Activated CD8-positive, alpha-beta memory T cell treated with anti-CD3 and anti-CD28 coated beads, Interleukin-2, amount 50 U/mL, for 48 hours (primary cell): Measurements from ENCODE around the gene BAIAP2.
"Not testable (repeated sequence)": the region's sequence is repeated elsewhere in the genome, so short reads cannot be mapped to it uniquely, and the experiment has no call there.

Experiments
- DNase-seq: peaks from one replicate; pipeline ENCODE4 v3.0.0-alpha.2; 2020

The BAIAP2 gene

GRCh38 chr17:81144423-81144781 lies 109.5 kb downstream of the BAIAP2 start:
- DNase-seq: no peak

DNA sequence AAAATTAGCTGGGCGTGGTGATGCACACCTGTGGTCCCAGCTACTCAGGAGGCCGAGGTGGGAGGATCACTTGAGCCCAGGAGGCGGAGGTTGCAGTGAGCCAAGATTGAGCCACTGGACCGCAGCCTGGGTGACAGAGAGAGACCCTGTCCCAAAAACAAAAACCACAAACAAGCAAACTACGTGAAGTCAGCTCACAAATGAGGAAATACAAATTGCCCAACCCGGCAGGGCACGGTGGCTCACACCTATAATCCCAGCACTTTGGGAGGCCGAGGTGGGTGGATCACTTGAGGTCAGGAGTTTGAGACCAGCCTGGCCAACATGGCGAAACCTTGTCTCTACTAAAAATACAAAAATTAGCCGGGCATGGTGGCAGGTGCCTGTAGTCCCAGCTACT lies 111.3 kb downstream of the BAIAP2 start:
- DNase-seq: not testable (repeated sequence)

DNA sequence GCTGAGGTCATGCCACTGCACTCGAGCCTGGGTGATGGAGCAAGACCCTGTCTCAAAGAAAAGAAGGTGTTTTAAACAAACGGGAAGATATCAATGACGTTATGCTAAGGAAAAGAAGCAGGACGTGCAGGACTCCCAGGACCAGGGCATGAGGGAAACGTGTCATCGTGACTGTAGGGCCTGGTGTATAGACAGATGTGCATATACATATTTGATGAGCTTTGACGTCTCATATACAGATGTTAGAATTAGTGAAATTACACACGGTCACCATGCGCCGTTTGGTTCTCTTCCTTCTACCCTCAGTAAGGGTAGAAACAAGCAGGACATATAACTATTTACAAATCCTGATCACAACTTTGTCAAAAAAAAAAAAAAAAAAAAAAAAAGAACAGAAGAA lies 112.8 kb downstream of the BAIAP2 start:
- DNase-seq: no peak

GRCh38 chr17:81148571-81148970 lies 113.6 kb downstream of the BAIAP2 start:
- DNase-seq: no peak

DNA sequence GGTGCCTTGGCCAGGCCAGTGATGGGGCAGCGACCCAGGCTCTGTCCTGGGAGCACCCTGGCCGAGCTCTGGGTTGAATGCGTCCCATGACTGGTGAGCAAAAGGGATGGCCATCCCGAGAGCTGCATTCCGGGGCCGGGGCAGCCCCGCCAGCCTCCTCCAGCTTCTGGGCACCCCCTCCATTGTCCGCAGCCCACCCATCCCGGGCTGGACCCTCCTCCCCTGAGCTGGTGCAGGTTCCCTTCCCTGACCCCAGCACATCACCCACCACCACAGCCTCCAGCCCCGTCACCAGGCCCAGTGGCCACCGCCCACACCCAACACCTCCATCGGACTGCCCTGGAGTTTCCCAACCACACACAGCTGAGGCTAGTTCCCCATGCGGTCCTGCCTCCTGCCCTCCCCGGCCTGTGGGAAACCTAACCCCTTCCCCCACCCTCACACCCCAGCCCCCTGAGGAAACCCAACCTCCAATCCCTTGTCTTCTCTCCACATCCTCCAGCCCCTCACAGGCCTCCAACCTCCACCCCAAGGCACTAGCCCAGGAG lies 114.1 kb downstream of the BAIAP2 start:
- no peak for DNase-seq

DNA sequence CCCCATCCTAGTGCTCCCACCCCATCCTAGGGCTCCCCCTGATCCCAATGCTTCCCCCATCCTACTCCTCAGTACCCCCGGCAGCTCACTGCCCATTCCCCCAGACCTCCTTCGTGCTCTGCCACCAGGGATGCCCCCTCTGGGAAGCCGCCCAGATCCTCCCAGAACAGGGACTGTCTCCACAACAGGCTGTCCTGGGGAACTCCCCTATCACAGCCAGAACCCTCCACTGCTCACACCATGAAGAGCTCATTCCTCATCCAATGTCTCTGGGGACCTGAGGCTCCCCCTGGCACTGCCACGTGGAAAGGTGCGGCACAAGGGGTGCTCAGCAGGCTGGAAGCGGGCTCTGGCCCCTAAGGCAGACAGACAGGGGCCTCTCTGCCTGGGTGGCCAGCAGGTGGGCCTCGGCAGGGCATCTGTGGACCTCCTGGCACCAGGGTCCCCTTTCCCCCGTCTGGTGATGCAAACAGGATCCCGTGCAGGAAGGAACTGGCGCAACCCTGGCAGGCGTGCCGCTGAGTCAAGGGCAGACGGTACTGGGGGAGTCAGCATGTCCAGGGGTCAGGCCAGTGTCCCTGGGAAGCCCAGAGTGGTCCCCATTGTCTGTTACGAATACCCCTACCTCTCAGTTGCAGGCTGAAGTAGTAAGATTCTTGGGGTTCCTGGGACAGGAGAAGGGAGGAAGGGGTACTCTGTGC lies 115.6 kb downstream of the BAIAP2 start:
- DNase-seq: no peak

DNA sequence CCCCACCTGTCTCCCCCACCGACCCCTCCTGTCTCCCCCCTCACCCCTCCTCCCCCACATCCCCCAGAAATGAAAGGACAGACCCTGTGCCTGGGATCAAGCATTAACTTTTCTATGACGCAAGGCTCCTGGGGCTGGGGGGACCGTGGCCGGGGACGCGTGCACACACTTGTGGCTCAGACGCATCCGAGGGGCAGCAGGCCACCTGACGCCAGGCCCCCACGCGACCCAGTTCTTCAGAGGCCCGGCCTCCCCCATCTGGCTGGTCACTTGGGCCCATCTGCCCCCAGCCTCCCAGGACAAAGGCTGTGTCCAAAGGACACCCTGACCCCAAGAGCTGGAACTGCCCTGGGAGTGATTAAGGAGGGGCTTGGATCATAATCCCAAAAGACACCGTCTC lies 116.3 kb downstream of the BAIAP2 start:
- DNase-seq: no peak

- DNase-seq: no peak
Observed at GRCh38 chr17:81152288-81152828, 117.4 kb downstream of the BAIAP2 start.

- DNase-seq: no peak
Observed at GRCh38 chr17:81153340-81153803, 118.4 kb downstream of the BAIAP2 start.

DNA sequence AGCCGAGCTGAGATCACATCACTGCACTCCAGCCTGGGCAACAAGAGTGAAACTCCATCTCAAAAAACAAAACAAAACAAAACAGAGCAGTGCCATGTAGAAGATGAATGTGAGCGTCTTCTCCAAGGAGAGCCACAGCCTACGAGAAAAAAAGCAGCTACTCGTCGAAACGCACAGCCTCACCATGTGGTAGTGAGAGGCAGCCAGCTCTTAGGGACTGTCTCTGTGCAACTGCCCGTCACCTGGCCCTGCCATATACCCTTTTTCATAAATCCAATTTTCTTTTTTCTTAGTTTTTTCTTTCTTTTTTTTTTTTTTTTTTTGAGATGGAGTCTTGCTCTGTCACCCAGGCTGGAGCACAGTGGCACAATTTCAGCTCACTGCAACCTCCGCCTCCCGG lies 119.1 kb downstream of the BAIAP2 start:
- not testable (repeated sequence) for DNase-seq

- no peak for DNase-seq
Observed at GRCh38 chr17:81154961-81155360, 120.0 kb downstream of the BAIAP2 start.

DNA sequence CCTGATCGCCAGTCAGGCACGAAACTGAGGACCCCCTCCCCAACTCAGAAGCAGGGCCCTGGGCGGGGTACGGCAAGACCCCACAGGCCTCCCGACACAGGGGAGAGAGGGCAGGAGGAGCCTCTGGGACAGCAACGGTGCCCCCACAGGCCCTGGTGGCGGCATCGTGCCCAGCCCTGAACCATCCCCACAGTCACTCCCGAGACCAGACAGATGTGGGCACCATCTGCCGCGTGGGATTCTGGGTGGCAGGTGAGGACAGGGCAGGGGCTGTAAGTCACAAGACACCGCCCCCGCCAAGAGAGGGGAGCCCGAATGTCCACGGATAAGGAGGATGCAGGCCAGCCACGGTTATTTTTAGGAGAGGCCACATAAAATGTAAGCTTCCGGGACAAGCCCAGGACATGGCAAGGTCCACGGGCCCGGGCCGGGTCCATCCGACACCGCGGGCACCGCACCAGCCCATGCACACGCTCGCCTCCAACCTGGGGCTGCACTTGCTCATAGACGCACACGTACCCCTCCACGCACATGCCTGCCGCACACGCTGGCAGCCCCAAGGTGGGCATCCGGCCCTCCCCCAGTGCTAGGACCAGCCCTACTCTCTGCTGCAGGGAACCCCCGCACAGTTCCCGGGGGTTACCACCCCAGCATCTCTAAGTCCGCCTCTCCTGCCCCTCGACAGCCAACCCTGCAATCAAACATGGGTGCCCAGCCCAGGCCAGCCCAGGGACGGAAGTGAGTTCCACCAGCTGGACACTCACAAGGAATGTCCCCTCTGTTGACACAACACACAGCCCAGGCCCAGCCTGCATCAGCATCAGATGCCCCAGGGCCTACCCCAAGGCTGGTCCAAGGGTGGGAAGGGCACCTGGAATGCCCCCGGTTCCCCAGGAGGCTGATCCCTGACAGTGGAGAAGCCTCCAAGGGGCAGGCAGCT lies 122.2 kb downstream of the BAIAP2 start:
- DNase-seq: no peak

DNA sequence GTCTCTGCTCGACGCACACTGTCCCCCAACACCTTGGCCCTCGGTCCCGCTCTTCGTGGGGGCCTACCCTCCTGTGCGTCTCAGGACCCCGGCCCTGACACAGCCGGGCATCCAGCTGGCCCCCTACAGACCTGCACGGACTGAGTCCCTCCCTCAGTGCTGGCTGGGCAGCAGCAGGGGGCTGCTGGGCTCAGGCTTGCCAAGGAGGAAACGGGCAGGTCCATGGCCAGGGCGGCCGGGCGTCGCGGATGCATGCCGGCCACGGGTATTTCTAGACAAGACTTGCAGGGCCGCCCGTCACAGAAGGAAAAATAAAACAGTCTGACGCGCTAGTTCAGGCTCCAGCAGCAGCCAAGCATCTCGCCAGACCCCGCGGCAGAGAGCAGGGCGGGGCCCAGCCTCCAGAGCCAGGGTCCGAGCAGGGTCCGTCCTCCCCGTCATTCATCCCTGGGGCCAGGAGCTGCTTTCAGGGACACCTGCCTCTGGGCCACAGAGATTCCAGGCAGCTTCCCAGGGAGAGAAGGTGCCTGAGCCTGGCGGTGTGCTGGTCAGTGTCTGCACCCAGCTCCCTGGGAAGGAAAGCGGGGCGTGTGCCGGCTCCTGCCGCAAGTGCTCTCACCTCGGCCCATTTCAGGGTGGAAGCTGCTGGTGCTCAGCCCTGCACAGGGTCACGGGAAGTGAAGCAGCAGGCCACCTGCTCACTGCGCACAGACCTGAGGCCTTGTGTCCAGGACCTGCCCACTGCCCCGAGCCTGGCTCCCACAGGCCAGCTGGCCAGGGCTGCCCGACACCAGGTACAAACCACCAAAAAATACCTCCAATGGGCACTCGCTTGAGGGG lies 123.1 kb downstream of the BAIAP2 start:
- no peak for DNase-seq

- DNase-seq: no peak
Observed at GRCh38 chr17:81158688-81159590, 124.0 kb downstream of the BAIAP2 start.

DNA sequence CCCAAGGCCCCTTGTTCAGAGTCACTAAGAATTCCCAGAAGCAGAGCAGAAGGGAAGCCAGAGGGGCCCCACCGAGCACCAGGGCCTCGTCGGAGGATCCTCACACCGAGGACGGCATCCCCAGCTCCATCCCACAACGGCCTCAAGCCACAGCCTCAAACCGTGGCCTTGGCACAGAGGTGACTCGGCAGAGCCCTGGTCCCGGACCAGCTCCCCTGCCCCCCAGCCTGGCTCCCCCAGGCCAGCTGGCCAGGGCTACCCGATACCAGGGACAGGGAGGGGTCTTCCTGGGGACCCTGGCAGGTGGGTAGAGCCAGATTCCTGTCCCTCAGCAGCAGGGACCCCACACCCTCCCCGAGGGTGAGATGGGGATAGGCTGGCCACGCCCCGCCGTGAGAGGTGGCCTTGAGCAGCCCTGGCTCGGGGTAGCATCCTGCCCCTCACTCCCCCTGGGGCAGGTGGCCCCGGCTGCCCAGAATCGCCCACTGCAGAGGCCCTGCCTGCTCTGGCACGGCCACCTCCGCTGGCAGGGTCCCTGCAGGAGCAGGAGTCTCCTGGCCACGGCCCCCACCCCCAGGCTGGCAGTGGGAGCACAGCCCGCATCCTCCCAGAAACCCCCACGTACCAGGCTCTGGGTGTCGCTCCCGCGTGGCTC lies 124.8 kb downstream of the BAIAP2 start:
- DNase-seq: no peak

- DNase-seq: no peak
Observed at GRCh38 chr17:81160306-81160705, 125.4 kb downstream of the BAIAP2 start.

DNA sequence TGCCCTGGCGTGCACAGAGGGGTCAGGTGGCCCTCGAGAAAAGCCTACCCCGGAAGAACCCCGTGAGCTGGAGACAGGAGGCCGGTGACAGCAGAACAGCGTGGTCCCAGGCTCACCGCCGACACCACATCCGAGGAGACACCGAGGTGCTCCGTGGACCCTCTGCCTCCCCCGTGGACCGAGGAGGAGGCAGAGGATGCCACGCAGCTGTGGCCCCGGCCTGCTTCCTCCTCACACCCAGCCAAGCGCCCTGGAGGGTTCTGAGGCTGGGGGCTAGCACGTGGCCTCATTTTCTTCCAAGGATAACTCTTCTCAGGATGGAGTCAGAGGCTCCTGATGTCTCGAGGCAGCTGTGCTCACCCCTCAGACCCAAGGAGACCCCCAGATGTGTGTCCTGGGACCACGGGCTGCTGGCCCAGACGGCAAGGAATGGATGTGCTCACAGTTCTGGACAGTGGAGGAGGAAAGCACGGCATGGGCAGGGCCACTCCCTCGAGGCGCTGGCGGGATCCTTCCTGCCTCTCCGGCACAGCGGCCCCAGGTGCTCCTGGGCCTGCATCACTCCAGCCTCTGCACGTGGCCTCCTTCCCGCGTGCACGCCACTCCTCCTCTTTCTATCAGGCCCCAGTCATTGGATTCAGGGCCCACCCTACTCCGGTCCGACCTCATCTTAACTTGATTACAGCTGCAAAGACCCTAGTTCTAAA lies 125.9 kb downstream of the BAIAP2 start:
- no peak for DNase-seq

- no peak for DNase-seq
Observed at GRCh38 chr17:81161536-81161935, 126.6 kb downstream of the BAIAP2 start.

DNA sequence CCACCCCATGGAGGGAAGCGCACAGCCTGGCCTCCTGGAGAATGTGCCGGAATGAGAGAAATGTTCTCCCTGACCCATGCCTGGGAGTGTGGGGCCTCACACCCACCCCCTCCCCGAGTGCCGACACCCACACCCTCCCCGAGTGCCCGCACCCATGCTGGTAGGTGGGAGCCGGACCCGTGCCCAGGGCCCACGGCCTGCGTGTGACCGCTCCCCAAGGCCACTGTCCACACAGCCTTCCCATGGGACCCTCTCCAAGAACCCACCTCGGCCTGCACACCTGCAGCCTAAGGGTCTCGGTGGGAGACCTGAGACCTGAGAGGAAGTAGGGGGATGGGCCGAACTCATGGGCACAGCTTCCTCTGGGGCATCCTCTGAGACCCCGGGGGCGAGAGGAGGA lies 127.0 kb downstream of the BAIAP2 start:
- no peak for DNase-seq

DNA sequence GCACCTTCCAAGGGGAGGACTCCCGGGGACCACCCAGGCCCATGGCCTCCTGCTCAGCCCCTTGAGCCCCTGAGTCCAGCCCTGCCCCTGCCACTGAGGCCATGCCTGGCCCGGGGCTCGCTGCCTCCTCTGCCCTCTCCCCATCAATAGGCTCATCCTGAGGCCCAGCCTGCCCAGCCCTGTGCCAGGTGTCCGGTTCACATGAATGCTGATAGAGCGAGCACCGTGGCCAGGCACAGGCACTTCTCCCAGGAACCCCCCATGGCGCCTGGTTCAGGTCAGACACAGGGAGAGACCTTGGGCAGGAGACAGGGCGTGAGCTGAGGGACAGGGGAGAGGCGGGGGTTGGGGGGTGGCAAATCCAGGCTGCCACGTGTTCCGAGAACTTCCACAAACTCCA lies 127.5 kb downstream of the BAIAP2 start:
- DNase-seq: no peak
